Cortex of kidney (tissue), 1 donor: ENCODE results near the gene CS.

ENCODE experiments used
- DNase-seq: peaks from one replicate; lab custom pipeline; 2025; lab: John Stamatoyannopoulos, UW

Gene CS

GRCh38 chr12:56247923-56248322 lies 52.2 kb downstream of the CS start:
- DNase-seq, result no peak

GRCh38 chr12:56244494-56244893 lies 55.6 kb downstream of the CS start:
- DNase-seq, result no peak

GRCh38 chr12:56243731-56244181 lies 56.4 kb downstream of the CS start:
- no peak for DNase-seq

- DNase-seq, result no peak
These were observed 57.1 kb downstream of the CS start for GRCh38 chr12:56242986-56243385.

GRCh38 chr12:56241424-56242303 lies 58.5 kb downstream of the CS start:
- no peak for DNase-seq

GRCh38 chr12:56237552-56237951 lies 62.6 kb downstream of the CS start:
- DNase-seq, result no peak

GRCh38 chr12:56236985-56237384 lies 63.1 kb downstream of the CS start:
- no peak for DNase-seq

GRCh38 chr12:56236091-56236490 lies 64.0 kb downstream of the CS start:
- no peak for DNase-seq

- no peak for DNase-seq
These were observed 65.2 kb downstream of the CS start for GRCh38 chr12:56234746-56235436.

- no peak for DNase-seq
These were observed 68.9 kb downstream of the CS start for GRCh38 chr12:56231184-56231582.

- DNase-seq, result no peak
These were observed 69.5 kb downstream of the CS start for GRCh38 chr12:56230432-56231183.

GRCh38 chr12:56229916-56230431 lies 70.2 kb downstream of the CS start, which contains the start of gene SLC39A5:
SLC39A5 (plus strand) TSS chr12:56230051; CDS start chr12:56231275, 1,224 bp downstream.
- no peak for DNase-seq

- DNase-seq, result no peak
These were observed 71.0 kb downstream of the CS start for GRCh38 chr12:56229082-56229481.

GRCh38 chr12:56224954-56225353 lies 75.2 kb downstream of the CS start:
- no peak for DNase-seq

- peak; percentile 61 for DNase-seq
These were observed 75.9 kb downstream of the CS start, which contains the start of gene NABP2 for GRCh38 chr12:56224102-56224701. NABP2 (plus strand) TSS chr12:56224342; CDS start chr12:56224857, 515 bp downstream.

- DNase-seq, result no peak
These were observed 76.5 kb downstream of the CS start for GRCh38 chr12:56223571-56224101.

- DNase-seq, result no peak
These were observed 77.6 kb downstream of the CS start for GRCh38 chr12:56222531-56222895.

- peak; percentile 53 for DNase-seq
These were observed 78.2 kb downstream of the CS start, which contains the start of gene RNF41 for GRCh38 chr12:56221757-56222530. RNF41 (minus strand) TSS chr12:56221922; CDS start chr12:56214047, 7,875 bp downstream.
